Naive thymus-derived CD4-positive, alpha-beta T cell (primary cell): ENCODE measurements around the gene ITPR3. TPM values are rescaled to one million over a fixed set of nuclear protein-coding genes. Genes with fewer than 3 reads are reported as not detected.

Experiments
- ATAC-seq: fragments of 150-1000 bp; cut with Tn5 transposase; 2 replicates; pipeline ENCODE4 v1.10.0; 2021; ENCODE audit warnings: mild to moderate bottlenecking, moderate library complexity
- CTCF ChIA-PET: fragments of 350-600 bp; sonication (Branson Sonifier 250); formaldehyde crosslinking; loops from one replicate; lab custom pipeline; 2021; ENCODE audit warnings: antibody characterized with exemption; lab: Charles Lee
- POLR2A ChIA-PET: fragments of 350-600 bp; sonication (Branson Sonifier 250); formaldehyde crosslinking; loops from one replicate; lab custom pipeline; 2021; ENCODE audit warnings: antibody characterized with exemption, inconsistent platforms; lab: Charles Lee
- DNase-seq, 9 donors: peaks; one replicate each; pipeline versions ENCODE4 v3.0.0 to v3.0.0-alpha.2; 2020 to 2022; ENCODE audit warnings: mixed read lengths in 1 of 9
- H3K27ac ChIP-seq: one replicate; pipeline ENCODE4 v1.7.0; 2013; ENCODE audit warnings: mild to moderate bottlenecking, low read depth, low read length, moderate library complexity
- H3K27me3 ChIP-seq, 2 donors: one replicate each; pipeline ENCODE4 v1.7.0; 2013; ENCODE audit warnings: low read length in 2 of 2, mild to moderate bottlenecking in 2 of 2, moderate library complexity in 2 of 2; ENCODE audit not compliant: control insufficient read depth in 2 of 2, insufficient read depth in 2 of 2
- H3K36me3 ChIP-seq, 3 experiments: 1 replicate in 2 of 3; 2 replicates in 1 of 3; pipeline ENCODE4 v1.7.0; 2013; ENCODE audit warnings: low read length in 3 of 3, mild to moderate bottlenecking in 3 of 3, moderate library complexity in 1 of 3; ENCODE audit not compliant: insufficient read depth in 3 of 3, control insufficient read depth in 2 of 3
- H3K4me1 ChIP-seq, 2 donors: one replicate each; pipeline ENCODE4 v1.7.0; 2013; ENCODE audit warnings: low read length in 2 of 2, mild to moderate bottlenecking in 2 of 2, moderate library complexity in 1 of 2; ENCODE audit not compliant: control insufficient read depth in 2 of 2, insufficient read depth in 2 of 2
- H3K4me3 ChIP-seq: 2 replicates; pipeline ENCODE4 v1.7.0; 2013; ENCODE audit warnings: mild to moderate bottlenecking, low read length
- H3K9me3 ChIP-seq, 3 experiments: 1 replicate in 2 of 3; 2 replicates in 1 of 3; pipeline ENCODE4 v1.7.0; 2013; ENCODE audit warnings: low read length in 3 of 3; ENCODE audit not compliant: control insufficient read depth in 2 of 3
- H3K27ac Mint-ChIP-seq, 9 donors: one replicate each; pipeline ENCODE4 v1.8.0; 2020 to 2022; ENCODE audit warnings: mixed read lengths in 9 of 9, mild to moderate bottlenecking in 8 of 9, moderate library complexity in 5 of 9, inconsistent platforms in 2 of 9
- H3K27me3 Mint-ChIP-seq, 5 donors: one replicate each; pipeline ENCODE4 v1.8.0; 2021 to 2022; ENCODE audit warnings: mixed read lengths in 5 of 5, mild to moderate bottlenecking in 1 of 5
- H3K36me3 Mint-ChIP-seq, 5 donors: one replicate each; pipeline ENCODE4 v1.8.0; 2020 to 2022; ENCODE audit warnings: mixed read lengths in 5 of 5, mild to moderate bottlenecking in 3 of 5, inconsistent platforms in 1 of 5
- H3K4me1 Mint-ChIP-seq, 7 donors: one replicate each; pipeline ENCODE4 v1.8.0; 2020 to 2022; ENCODE audit warnings: mixed read lengths in 7 of 7, mild to moderate bottlenecking in 3 of 7, inconsistent platforms in 1 of 7
- H3K4me3 Mint-ChIP-seq, 10 donors: one replicate each; pipeline ENCODE4 v1.8.0; 2020 to 2022; ENCODE audit warnings: mild to moderate bottlenecking in 10 of 10, mixed read lengths in 10 of 10, moderate library complexity in 6 of 10, inconsistent platforms in 2 of 10
- H3K9me3 Mint-ChIP-seq, 11 donors: one replicate each; pipeline ENCODE4 v1.8.0; 2020 to 2022; ENCODE audit warnings: mixed read lengths in 11 of 11, mild to moderate bottlenecking in 4 of 11, inconsistent platforms in 1 of 11, moderate library complexity in 1 of 11
- intact Hi-C, 2 donors: fragments of 100-400 bp; cut with micrococcal nuclease; formaldehyde crosslinking; loops; one replicate each; pipeline ENCODE4 v1.15.1; 2023
- polyA plus RNA-seq, 2 donors: library from polyadenylated mRNA; unstranded; fragments of 300-500 nt; fragmentation: Illumina TruSeq; gene quantifications; one replicate each; pipeline ENCODE4 v1.2.3, GENCODE V29; 2021
- total RNA-seq, 6 experiments: library from RNA in 5 of 6; stranded (reverse) in 5 of 6; gene quantifications; 1 replicate in 5 of 6; 2 replicates in 1 of 6; pipeline ENCODE4 v1.2.3 and lab custom pipeline; 2021 to 2026

Gene ITPR3
- total and polyA plus RNA-seq, 7 experiments from 2014 or later = 1.7 to 65.7 (median 41.4) TPM

DNA sequence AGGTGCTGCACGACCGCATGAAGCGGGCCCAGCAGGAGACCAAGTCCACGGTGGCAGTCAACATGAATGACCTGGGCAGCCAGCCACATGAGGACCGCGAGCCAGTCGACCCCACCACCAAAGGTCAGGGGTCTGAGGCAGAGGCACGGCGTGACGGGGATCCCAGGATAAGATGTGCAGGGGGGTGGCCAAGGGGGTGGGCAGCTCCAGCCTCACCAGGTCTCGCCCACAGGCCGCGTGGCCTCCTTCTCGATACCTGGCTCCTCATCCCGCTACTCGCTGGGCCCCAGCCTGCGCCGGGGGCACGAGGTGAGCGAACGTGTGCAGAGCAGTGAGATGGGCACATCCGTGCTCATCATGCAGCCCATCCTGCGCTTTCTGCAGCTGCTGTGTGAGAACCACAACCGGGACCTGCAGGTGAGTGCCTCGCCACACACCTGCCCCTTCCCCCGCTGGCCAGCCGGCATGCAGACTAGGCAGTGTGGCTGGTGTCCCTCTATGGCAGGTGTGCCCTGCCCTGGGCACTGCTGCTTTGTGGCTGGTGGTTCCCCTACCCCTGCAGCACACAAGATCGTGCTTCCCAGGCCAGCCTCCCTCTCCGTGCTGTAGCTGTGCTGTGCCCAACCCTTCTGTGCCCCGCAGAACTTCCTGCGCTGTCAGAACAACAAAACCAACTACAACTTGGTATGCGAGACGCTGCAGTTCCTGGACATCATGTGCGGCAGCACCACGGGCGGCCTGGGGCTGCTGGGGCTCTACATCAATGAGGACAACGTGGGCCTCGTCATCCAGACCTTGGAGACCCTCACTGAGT, 64.5 kb downstream of the ITPR3 start:
- no peaks in the 10 kb centered on the region for H3K9me3 ChIP-seq
- ChIA-PET POLR2A (interaction anchor here (1.3 kb wide), 1 partner anchor 15 kb away, joined by 3 read pairs; no protein-coding TSS in a partner anchor), CTCF (no interaction called here)
- DNase-seq (no peak), ATAC-seq (no peak)
- Mint-ChIP-seq H3K27me3 (no peaks in the 10 kb centered on the region), H3K4me3 (no peak overlapping the region), H3K9me3 (no peaks in the 10 kb centered on the region), H3K36me3 (peaks cover 14 to 63% (median 21%) of the 10 kb centered on the region in 5 donors), H3K4me1 (peaks cover 0 to 17% (median 0%) of the 10 kb centered on the region in 7 donors), H3K27ac (peak overlapping the region in 3 of 9 donors; percentile 41 to 51 (median 46))
- peaks cover 0 to 94% (median 19%) of the 10 kb centered on the region in 3 experiments for H3K36me3 ChIP-seq
- H3K4me3 ChIP-seq = no peak overlapping the region
- H3K27ac ChIP-seq = no peak overlapping the region
- intact Hi-C loops = no loop called here
- peaks cover 0 to 11% of the 10 kb centered on the region in 2 donors for H3K4me1 ChIP-seq
- H3K27me3 ChIP-seq = no peaks in the 10 kb centered on the region

DNA sequence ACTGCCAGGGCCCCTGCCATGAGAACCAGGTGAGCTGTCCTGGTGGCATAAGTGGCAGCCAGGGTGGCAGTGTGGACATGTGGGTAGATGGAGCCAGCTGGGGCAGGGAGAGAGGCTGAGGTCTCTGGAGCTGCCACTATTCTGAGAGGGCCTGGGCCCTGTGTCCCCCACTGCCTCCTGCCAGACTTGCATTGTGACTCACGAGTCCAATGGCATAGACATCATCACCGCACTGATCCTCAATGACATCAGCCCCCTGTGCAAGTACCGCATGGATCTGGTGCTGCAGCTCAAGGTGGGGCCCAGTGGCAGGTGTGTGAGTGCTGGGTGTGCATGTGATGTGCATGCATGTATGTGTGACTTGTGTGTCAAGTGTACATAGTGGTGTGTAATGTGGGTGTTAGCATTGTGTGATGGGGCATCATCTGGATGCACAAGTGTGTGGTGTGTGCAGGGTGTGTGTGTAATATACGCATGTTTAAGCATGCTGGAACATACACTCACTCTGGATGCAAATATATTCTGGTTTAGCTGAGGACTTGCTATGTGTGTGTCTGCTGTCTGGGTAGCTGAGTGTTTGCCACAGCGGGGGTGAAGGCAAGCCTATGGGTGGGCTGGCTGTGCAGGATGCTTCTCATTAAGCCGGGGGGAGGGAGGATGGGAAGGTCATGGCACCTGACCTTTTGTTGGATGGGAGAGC, 65.3 kb downstream of the ITPR3 start:
- POLR2A ChIA-PET = interaction anchor here (1.0 to 1.3 kb wide), 2 partner anchors 14 to 25 kb away, joined by 3 read pairs; partner anchors contain the start of gene UQCC2
- Histone ChIP-seq H3K36me3 (peaks cover 0 to 96% (median 14%) of the 10 kb centered on the region in 3 experiments), H3K4me1 (peaks cover 0 to 11% of the 10 kb centered on the region in 2 donors), H3K9me3 (no peaks in the 10 kb centered on the region), H3K27me3 (no peaks in the 10 kb centered on the region), H3K4me3 (no peak overlapping the region), H3K27ac (no peak overlapping the region)
- Mint-ChIP-seq H3K4me3 (no peak overlapping the region), H3K27ac (peak overlapping the region in 7 of 9 donors; percentile 3 to 79 (median 51)), H3K36me3 (peaks cover 13 to 65% (median 25%) of the 10 kb centered on the region in 5 donors), H3K9me3 (no peaks in the 10 kb centered on the region), H3K4me1 (peaks cover 0 to 23% (median 5%) of the 10 kb centered on the region in 7 donors), H3K27me3 (no peaks in the 10 kb centered on the region)
- DNase-seq = no peak
- CTCF ChIA-PET = no interaction called here
- intact Hi-C loops = no loop called here
- ATAC-seq = no peak

GRCh38 chr6:33686981-33687975, 66.2 kb downstream of the ITPR3 start:
- no peaks in the 10 kb centered on the region for H3K9me3 ChIP-seq
- H3K4me1 ChIP-seq = peaks cover 5 to 19% of the 10 kb centered on the region in 2 donors
- H3K27ac ChIP-seq = no peak overlapping the region
- DNase-seq (no peak), ATAC-seq (no peak)
- ChIA-PET CTCF (no interaction called here), POLR2A (interaction anchor here (1.0 to 1.3 kb wide), 2 partner anchors 13 to 24 kb away, joined by 3 read pairs; partner anchors contain the start of gene UQCC2)
- intact Hi-C loops = no loop called here
- Mint-ChIP-seq H3K36me3 (peaks cover 13 to 68% (median 25%) of the 10 kb centered on the region in 5 donors), H3K27me3 (no peaks in the 10 kb centered on the region), H3K9me3 (no peaks in the 10 kb centered on the region), H3K4me1 (peaks cover 5 to 29% (median 13%) of the 10 kb centered on the region in 7 donors), H3K4me3 (peak overlapping the region in 1 of 10 donors; percentile 20), H3K27ac (peak overlapping the region in 4 of 9 donors; percentile 41 to 68 (median 48))
- H3K36me3 ChIP-seq = peaks cover 0 to 95% (median 11%) of the 10 kb centered on the region in 3 experiments
- H3K27me3 ChIP-seq = no peaks in the 10 kb centered on the region
- H3K4me3 ChIP-seq = no peak overlapping the region

GRCh38 chr6:33688006-33688405, 66.9 kb downstream of the ITPR3 start:
- no peak overlapping the region for H3K27ac ChIP-seq
- DNase-seq (no peak), ATAC-seq (no peak)
- H3K4me1 Mint-ChIP-seq = peaks cover 12 to 29% (median 20%) of the 10 kb centered on the region in 7 donors
- no peaks in the 10 kb centered on the region for H3K9me3 Mint-ChIP-seq
- H3K4me1 ChIP-seq = peaks cover 12 to 21% of the 10 kb centered on the region in 2 donors
- ChIA-PET POLR2A (no interaction called here), CTCF (no interaction called here)
- H3K27me3 Mint-ChIP-seq = no peaks in the 10 kb centered on the region
- peaks cover 0 to 89% (median 6%) of the 10 kb centered on the region in 3 experiments for H3K36me3 ChIP-seq
- H3K36me3 Mint-ChIP-seq = peaks cover 13 to 66% (median 24%) of the 10 kb centered on the region in 5 donors
- no peaks in the 10 kb centered on the region for H3K27me3 ChIP-seq
- H3K9me3 ChIP-seq = no peaks in the 10 kb centered on the region
- no peak overlapping the region for H3K27ac Mint-ChIP-seq
- intact Hi-C loops = no loop called here
- H3K4me3 Mint-ChIP-seq = no peak overlapping the region
- no peak overlapping the region for H3K4me3 ChIP-seq

DNA sequence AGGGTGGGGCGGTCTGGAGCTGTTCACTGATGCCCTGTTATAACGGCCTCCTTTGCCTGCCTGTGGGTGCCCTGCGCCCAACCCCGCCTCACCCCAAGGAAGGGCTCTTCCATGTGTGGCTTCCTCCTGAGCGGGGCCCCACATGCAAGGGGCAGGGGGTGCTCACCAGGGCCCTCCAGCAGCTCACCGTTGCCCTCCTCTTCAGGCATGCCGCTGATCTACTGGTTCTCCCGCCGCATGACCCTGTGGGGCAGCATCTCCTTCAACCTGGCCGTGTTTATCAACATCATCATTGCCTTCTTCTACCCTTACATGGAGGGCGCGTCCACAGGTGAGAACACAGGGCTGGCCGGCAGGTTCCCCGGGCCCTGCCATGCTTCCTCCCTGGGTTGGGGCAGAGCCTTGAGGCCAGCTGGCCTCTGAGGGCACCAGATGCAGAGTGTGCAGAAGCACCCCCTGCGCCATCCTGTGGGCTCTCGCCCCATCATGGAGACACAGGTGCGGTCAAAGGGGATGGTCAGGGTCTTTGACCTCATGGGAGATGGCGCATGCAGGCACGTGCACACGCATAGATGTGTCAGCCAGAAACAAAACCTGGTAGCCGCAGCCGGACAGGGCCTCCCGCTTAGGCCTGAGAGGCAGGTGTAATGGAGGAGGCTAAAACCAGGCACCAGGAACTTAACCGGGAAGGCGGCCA, 67.5 kb downstream of the ITPR3 start:
- Mint-ChIP-seq H3K27me3 (no peaks in the 10 kb centered on the region), H3K4me1 (peaks cover 15 to 29% (median 23%) of the 10 kb centered on the region in 7 donors), H3K36me3 (peaks cover 13 to 63% (median 24%) of the 10 kb centered on the region in 5 donors), H3K27ac (peak overlapping the region in 2 of 9 donors; percentile 66 to 71), H3K9me3 (no peaks in the 10 kb centered on the region), H3K4me3 (no peak overlapping the region)
- Histone ChIP-seq H3K4me1 (peaks cover 18 to 21% of the 10 kb centered on the region in 2 donors), H3K27ac (no peak overlapping the region), H3K4me3 (no peak overlapping the region), H3K9me3 (no peaks in the 10 kb centered on the region), H3K36me3 (peaks cover 0 to 87% (median 6%) of the 10 kb centered on the region in 3 experiments), H3K27me3 (no peaks in the 10 kb centered on the region)
- DNase-seq (no peak), ATAC-seq (no peak)
- intact Hi-C loops = no loop called here
- POLR2A ChIA-PET = no interaction called here
- CTCF ChIA-PET = no interaction called here
